Stimulated activated CD8-positive, alpha-beta memory T cell treated with anti-CD3 and anti-CD28 coated beads, Interleukin-7, amount 100 ng/mL, for 1 hour (primary cell): Measurements from ENCODE around the gene GSG1L.

Experiments
- DNase-seq, 2 donors: peaks; one replicate each; pipeline ENCODE4 v3.0.0-alpha.2; 2020; ENCODE audit warnings: low read depth in 2 of 2

GSG1L gene

DNA sequence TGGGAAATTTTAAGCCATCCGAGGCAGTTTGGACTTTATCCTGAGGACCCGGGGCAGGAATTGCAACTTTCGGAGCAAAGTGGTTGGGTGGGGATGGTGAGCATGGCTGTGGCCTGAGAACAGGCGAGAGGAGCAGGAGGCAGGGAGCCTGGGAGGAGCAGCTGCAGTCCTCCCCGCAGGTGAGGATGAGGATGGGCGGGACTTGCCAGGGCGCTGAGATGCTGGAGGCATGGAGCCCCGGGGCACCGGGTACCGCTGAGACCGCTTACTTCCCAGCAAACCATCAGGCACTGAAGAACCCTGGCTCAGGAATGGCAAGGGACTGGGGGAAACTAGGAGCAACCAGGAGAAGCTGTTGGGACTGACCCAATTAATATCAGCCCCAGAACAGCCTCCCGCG, 210.8 kb downstream of the GSG1L start:
- DNase-seq: no peak

- DNase-seq: no peak
Observed at GRCh38 chr16:27852116-27852515, 211.4 kb downstream of the GSG1L start.

DNA sequence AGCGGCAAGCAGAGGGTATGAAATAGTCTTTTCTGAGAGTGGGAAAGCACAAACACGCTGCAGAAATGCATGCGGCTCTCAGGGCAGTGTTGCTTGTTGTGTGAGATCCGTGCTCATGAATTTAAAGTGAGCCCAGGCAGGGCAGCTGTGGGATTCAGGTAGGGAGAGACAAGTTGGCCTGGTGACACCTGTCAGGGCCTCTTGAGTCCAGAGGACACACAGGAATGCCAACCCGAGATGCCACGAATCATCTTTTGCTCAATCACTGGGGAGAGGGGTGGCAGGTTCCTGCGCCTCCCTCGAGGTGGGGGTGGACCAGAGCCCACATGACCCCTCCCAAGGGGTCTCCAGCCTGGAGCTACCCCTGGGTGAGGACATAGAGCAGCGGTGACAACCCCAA, 211.9 kb downstream of the GSG1L start:
- no peak for DNase-seq

- DNase-seq: no peak
Observed at GRCh38 chr16:27849621-27850020, 213.9 kb downstream of the GSG1L start.

GRCh38 chr16:27847030-27847550, 216.4 kb downstream of the GSG1L start:
- DNase-seq: no peak

DNA sequence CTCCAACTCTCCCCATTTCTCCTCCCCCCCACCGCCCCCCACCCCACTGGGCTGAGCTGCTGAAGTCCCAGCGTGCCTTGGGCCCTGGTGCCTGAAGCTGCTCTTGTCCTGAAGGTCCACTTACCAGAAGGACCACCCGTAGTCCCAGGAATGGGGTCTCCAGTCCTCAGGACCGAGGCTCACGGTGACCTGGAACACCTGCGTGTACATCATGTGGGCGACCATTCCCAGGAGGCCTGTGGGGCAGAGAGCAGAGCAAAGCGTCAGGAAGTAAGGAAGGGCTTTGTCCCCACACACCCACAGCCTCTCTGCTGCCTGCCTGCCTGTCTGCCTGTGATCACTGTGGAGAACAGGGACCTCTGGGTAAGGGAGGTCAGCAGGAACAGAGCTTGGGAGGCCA, 218.7 kb downstream of the GSG1L start:
- no peak for DNase-seq

- no peak for DNase-seq
Observed at GRCh38 chr16:27843800-27844199, 219.7 kb downstream of the GSG1L start.

DNA sequence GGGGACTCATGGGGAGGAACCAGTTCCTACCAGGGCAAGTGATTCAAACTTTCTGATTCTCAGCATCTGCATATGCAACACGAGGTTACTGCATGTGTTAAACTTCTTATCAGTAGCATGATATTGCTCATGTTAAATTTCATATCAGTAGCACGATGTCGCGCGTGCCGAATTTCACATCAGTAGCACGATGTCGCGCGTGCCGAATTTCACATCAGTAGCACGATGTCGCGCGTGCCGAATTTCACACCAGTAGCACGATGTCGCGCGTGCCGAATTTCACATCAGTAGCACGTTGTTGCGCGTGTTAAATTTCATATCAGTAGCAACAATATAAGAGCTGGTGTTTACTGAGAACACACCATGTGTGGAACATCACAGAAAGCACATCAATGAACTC, 221.6 kb downstream of the GSG1L start:
- no peak for DNase-seq

DNA sequence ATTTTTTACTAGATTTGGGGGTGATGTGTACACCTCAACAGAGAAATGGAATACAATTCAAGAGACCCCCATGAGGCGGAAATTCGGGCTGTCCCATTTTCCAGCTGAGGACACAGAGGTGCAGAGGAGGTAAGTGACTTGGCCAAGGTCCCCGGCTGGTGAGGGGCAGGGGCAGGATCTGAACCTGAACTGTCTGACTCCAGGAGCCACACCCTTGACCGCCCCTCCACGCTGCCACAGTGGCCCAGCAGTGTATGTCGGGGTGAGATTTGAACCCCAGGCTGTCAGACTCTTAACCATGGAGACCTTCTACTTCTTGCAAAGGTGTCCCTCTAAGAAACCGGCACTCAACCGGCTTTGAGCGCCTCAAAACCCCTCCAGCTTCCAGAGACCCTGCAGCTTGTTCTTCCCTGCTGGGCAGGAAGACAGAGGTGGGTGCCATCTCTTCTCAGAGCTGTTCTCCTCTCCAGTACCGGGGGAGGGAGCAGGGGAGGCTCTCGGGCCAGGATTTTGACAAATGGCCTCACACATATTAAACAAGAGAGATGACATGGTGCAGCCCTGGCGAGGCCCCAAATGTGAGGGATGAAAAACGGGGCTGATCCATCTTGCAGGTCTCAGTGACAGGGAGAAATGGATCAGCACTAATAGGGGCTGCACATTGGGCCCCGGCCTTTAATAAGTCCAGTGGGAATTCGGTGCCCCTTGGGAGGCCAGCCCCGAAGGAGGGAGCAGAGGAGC, 222.3 kb downstream of the GSG1L start:
- no peak for DNase-seq

DNA sequence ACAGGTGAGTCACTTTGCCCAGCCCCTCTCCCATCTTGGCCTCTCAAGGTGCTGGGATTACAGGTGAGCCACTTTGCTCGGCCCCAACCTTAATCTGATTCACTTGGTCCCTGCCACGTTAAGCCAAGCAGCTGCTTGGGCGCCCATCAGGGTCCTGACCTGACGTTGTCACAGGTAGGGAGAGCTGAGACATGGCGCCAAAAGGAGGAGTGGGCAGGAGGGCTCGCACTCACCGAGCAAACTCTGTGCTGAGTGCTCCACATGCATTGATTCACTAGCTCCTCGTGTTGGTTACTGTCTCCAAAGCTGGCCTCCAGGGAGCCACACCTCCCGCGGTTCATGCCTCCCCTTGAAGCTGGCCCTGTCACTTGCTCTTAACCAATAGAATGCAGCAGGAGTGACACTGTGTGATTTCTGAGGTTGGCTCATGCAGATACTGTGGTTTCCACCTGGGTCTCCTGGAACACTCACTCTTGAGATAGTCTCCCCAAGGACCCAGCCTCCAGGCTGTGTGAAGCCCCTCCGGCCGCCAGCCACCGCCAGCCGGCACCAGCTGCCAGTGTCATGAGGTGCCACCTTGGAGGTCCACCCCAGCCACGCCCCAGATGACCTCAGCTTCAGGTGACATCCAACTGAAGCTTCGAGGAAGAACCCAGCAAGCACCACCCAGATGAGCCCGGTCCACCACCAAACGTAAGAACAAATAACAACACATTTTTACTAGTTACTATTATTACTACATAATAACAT, 223.0 kb downstream of the GSG1L start:
- DNase-seq: no peak

GRCh38 chr16:27839419-27839818, 224.1 kb downstream of the GSG1L start:
- no peak for DNase-seq

GRCh38 chr16:27838536-27839175, 224.9 kb downstream of the GSG1L start:
- DNase-seq: no peak

- no peak for DNase-seq
Observed at GRCh38 chr16:27829975-27830374, 233.5 kb downstream of the GSG1L start.

GRCh38 chr16:27828671-27829070, 234.8 kb downstream of the GSG1L start:
- no peak for DNase-seq

DNA sequence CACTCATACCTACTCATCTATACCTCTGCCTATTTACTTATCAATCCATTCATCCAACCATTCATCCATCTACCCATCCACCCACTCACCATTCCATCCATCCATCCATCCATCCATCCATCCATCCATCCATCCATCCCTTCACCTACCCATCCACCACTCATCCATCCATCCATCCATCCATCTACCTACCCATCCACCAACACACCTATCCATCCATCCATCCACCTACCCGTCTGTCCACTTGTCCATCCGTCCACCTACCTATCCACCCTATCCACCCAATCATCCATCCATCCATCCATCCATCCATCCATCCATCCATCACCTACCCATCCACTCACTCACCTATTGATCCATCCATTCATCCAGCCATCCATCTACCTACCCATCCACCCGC, 235.7 kb downstream of the GSG1L start:
- DNase-seq: no peak

DNA sequence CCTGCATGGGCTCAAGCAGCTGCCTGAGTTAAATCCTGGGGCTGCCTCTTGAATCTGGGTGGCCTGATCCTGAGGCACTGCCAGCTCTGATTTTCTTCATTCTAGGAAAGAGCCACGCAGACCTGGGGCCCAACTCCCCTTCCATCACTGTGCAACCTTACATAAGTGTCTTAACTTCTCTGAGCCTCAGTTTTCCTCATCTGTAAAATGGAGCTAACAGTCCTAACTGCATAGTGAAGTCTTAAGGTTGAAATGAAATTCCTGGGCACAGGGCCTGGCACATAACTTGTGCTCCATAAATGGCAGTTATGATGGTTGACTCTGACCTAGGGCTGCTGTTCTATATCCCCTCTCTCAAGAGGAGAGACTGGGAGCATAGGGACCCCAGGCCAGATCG, 236.6 kb downstream of the GSG1L start:
- no peak for DNase-seq

DNA sequence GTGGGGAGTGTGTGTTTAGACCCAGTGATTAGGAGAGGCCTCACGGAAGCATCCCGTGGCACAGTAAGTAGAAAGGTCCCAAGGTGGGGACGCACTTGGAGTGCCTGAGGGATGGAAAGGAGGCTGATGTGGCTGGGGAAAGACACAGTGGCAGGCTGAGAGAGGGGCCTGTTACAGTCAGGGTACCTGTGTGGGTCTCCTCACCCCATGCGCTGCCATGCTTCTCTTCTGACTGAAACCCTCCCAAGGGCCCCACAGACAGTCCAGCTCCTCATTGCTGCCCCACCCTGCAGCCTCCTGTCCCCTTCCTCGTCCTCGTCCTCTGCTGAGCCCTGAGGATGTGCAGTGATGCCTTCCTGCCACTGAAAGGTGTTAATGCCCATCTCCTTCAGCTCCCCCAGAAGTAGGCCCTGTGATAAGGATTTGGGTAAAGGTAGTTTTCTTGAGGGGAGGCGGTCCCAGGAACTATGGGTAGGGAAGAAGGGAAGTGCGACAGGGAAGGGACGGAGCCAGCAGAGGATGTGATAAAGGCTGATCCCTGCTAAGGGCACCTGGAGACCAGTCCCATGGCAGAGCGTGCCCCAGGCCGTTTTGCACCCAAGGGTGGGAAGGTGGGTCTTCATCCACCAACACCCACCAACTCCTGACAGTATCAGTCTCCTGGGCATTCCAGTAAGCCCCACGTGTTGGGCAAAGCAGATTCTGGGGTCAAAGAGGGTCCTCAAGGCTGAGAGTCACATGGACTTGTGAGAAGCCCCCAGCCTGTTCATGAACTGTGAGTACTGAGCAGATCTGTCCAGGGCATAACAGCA, 237.2 kb downstream of the GSG1L start:
- no peak for DNase-seq

DNA sequence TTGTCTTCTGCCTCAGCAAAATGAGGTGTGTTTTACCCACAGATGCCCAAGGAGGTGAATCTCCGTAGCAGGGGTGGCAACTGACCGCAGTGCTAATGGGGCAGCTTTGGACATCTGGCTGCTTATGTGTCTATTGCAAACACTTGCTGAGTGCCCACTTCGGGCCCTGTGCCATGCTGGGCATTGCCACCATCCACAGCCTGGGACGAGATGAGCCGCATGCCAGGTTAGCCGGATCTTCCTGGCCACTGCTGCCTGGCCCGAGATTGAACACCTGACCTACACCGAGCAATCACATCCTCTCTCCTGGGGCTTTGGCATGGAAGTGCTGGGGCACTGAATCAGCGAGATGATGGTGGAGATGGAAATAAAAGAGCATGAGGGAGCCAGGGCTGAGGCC, 238.7 kb downstream of the GSG1L start:
- DNase-seq: no peak

- DNase-seq: no peak
Observed at GRCh38 chr16:27824006-27824405, 239.5 kb downstream of the GSG1L start.

DNA sequence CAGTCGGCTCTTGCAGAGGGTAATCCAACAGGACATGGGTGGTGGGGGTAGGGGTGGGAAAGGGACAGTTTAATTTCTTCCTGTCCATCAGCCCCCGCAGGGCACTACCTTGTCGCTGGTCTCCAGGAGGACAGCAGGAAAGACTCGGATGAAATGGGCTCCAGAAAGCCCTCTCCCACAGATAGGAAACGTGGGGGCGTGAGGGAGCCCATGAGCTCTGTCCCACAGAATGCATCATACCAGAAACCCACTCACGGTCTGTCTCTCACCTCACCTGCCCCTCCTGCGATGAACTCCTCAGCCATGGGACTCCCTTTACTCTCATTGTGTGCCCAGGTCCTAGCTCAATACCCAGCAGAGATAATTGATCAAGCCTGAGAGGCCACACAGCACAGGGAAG, 240.1 kb downstream of the GSG1L start:
- no peak for DNase-seq

- DNase-seq: no peak
Observed at GRCh38 chr16:27822996-27823395, 240.5 kb downstream of the GSG1L start.

- no peak for DNase-seq
Observed at GRCh38 chr16:27822529-27822928, 241.0 kb downstream of the GSG1L start.
